22Rv1 (cell line): Measurements from ENCODE around the gene SH2D3C.

Experiments used
- H3K27ac ChIP-seq: fragments of 450-650 bp; 2 replicates; pipeline ENCODE4 v1.5.1; 2017
- CTCF ChIP-seq: fragments of 450-650 bp; IDR thresholded peaks from 2 replicates; pipeline ENCODE4 v1.5.1; 2017; ENCODE audit warnings: mild to moderate bottlenecking
- ZFX ChIP-seq: fragments of 450-650 bp; IDR thresholded peaks from 2 replicates; pipeline ENCODE4 v1.6.1; 2017; ENCODE audit warnings: antibody characterized with exemption, borderline replicate concordance

The SH2D3C gene, protein sequence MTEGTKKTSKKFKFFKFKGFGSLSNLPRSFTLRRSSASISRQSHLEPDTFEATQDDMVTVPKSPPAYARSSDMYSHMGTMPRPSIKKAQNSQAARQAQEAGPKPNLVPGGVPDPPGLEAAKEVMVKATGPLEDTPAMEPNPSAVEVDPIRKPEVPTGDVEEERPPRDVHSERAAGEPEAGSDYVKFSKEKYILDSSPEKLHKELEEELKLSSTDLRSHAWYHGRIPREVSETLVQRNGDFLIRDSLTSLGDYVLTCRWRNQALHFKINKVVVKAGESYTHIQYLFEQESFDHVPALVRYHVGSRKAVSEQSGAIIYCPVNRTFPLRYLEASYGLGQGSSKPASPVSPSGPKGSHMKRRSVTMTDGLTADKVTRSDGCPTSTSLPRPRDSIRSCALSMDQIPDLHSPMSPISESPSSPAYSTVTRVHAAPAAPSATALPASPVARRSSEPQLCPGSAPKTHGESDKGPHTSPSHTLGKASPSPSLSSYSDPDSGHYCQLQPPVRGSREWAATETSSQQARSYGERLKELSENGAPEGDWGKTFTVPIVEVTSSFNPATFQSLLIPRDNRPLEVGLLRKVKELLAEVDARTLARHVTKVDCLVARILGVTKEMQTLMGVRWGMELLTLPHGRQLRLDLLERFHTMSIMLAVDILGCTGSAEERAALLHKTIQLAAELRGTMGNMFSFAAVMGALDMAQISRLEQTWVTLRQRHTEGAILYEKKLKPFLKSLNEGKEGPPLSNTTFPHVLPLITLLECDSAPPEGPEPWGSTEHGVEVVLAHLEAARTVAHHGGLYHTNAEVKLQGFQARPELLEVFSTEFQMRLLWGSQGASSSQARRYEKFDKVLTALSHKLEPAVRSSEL

GRCh38 chr9:127778280-127779135 is at the start of gene SH2D3C:
SH2D3C (minus strand) TSS chr9:127778666; CDS start chr9:127778627, 39 bp downstream.
- H3K27ac ChIP-seq = no peak within 1 kb of the TSS
- TF ChIP-seq CTCF (no peak), ZFX (no peak)

GRCh38 chr9:127826253-127826913 is 47.9 kb upstream of the SH2D3C start:
- no peak for TF ChIP-seq CTCF
- TF ChIP-seq ZFX = no peak
- H3K27ac ChIP-seq = no peak overlapping the region

- no peak overlapping the region for H3K27ac ChIP-seq
- TF ChIP-seq ZFX (no peak), CTCF (peak; percentile 71)
These were observed 47.0 kb upstream of the SH2D3C start for GRCh38 chr9:127825319-127826051.

DNA sequence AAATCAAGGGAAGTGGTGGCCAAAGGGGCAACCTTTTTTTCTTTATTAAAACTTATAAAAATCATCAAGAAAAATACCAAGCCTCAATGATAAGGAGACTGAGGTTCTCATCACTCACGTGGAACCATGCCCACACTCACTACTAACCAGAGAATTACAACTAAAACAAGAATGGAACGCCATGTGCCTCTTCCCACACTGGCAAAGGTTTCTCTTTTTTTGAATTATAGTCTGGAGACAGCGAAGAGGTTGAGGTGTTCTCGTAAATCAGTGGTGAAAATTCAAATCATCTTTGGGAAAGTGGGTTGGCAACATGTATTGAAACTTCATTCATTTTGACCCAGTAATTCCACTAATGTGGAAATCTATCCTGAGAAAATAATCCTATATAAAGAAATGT is 43.6 kb upstream of the SH2D3C start:
- H3K27ac ChIP-seq = no peak overlapping the region
- TF ChIP-seq ZFX (no peak), CTCF (no peak)

DNA sequence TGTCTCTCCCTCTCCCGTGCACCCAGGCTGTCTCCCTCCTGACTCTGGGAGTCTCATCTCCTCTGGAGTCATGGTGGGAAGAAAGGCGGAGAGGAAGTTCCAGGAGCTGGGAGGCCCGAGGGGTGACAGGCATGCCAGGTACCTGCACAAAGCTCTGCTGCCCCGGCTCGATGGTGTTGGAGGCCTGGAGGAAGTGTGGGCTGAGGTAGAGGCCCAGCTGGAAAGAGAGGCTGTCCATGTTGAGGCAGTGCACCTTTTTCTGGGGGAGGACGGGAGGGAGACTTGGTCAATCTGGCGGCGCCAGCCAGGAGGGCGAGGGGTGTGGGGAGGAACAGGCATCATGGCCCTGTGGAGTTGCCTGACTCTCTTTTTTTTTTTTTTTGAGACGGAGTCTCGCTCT is 40.1 kb upstream of the SH2D3C start:
- TF ChIP-seq ZFX = no peak
- TF ChIP-seq CTCF = no peak
- no peak overlapping the region for H3K27ac ChIP-seq

DNA sequence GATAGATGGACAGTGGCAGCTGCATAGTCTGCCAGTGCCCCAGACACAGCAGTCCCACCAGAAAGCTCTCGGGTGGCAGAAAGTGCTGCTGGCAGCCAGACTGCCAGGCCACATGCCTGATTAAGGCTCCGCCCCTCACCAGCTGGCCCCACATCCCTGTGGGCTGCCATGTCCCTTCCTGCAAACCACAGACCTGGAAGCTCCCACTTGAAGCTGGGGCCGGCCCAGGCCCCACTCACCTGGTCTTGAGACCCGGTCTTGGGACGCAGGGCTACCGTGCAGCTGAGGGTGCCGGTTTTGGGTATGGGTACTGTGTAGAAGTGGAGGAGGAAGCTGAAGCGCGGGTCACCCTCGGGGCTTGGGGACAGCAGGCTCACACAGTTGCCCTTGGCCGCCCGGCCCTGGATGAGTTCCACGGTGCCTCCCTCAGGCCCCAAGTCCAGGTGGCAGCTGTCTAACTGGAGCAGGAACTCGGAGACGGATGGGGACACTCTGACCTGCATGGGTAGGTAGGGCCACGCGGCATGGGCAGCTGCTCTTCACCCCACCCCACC is 39.5 kb upstream of the SH2D3C start:
- no peak overlapping the region for H3K27ac ChIP-seq
- TF ChIP-seq ZFX = no peak
- no peak for TF ChIP-seq CTCF
